ENCODE results near the gene VAPB.

DNA sequence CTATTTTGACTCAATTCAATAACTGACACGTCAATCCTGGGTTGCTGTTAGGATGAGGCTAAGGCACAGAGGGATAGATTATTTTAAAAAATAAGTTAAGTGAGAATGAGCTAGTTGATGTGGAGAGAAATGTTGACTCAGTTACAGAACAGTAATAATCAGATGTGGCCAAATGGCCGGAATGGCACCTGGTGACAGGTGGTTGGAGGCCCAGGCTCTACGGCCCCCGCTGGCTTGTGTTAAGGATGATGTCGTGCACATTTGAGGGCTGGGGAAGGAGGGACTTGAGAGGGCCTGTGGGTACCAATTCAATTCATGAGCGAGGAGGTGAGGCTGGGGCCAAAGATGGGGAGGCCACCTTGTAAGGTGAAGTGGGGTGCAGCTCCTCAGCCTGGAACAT, 94.4 kb downstream of the VAPB start:
- TF ChIP-seq, protein P1, sequence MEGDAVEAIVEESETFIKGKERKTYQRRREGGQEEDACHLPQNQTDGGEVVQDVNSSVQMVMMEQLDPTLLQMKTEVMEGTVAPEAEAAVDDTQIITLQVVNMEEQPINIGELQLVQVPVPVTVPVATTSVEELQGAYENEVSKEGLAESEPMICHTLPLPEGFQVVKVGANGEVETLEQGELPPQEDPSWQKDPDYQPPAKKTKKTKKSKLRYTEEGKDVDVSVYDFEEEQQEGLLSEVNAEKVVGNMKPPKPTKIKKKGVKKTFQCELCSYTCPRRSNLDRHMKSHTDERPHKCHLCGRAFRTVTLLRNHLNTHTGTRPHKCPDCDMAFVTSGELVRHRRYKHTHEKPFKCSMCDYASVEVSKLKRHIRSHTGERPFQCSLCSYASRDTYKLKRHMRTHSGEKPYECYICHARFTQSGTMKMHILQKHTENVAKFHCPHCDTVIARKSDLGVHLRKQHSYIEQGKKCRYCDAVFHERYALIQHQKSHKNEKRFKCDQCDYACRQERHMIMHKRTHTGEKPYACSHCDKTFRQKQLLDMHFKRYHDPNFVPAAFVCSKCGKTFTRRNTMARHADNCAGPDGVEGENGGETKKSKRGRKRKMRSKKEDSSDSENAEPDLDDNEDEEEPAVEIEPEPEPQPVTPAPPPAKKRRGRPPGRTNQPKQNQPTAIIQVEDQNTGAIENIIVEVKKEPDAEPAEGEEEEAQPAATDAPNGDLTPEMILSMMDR (conservative IDR thresholded peaks at IDR 0.05) = no peak
- no peak for TF ChIP-seq ZFX (IDR thresholded peaks at IDR 0.05)

All from C4-2B (cell line).